GM12891 (cell line): ENCODE measurements around the gene COQ8B.

Experiments used
- POLR2A ChIP-seq: IDR thresholded peaks from 2 replicates; pipeline ENCODE4 v1.6.1; 2011; ENCODE audit warnings: low read depth, low read length, control low read depth
- POLR2AphosphoS5 ChIP-seq: IDR thresholded peaks from 2 replicates; pipeline ENCODE4 v1.6.1; 2011; ENCODE audit warnings: low read depth, low read length, control low read depth

DNA sequence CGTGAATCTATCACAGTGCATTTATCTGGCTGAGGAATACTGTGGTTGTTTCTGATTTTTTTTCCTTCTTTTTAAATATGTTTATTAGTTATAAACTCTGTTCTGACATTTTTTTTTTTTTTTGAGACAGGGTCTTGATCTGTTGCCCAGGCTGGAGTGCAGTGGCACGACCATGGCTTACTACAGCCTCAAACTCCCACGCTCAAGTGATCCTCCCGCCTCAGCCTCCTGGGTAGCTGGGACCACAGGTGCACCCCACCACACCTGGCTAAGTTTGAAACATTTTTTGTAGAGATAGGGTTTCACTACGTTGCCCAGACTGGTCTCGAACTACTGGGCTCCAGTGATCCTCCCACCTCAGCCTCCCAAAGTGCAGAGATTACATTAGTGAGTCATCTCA, 19.7 kb downstream of the COQ8B start:
- TF ChIP-seq POLR2A (no peak), POLR2AphosphoS5 (no peak)
